Measurements from ENCODE around the gene CENPN.

Gene CENPN

DNA sequence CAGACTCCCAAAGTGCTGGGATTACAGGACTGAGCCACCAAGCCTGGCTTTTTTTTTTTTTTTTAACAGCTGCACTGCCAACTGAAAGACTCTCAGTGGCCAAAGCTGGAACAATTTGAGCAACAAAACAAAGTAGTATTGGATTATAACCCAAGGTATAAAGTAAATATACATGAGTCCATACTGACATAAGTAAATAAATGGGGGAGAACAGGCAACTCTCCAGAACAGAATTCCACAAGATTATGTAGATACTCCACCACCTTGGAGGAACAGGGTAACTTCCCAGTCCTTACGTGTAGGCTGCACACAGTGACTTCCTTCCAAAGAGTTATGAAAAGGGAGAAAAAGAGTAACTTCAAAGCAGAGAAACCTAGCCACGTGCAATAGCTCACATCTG, 16.0 kb upstream of the CENPN start:
- H3K4me1 ChIP-seq, result peaks cover 10% of the 10 kb centered on the region; the same call in 1 of the 2 replicates
- no peak for TF ChIP-seq Cebpa-rat (IDR thresholded peaks at IDR 0.05)
- H3K36me3 ChIP-seq, result peaks cover 25% of the 10 kb centered on the region
- no peaks in the 10 kb centered on the region for H3K27me3 ChIP-seq
- no peaks in the 10 kb centered on the region for H3K9me3 ChIP-seq
- H3K27ac ChIP-seq, result no peak overlapping the region
- H3K9ac ChIP-seq, result no peak overlapping the region
- peaks cover 14% of the 10 kb centered on the region; the same call in 1 of the 2 replicates for H4K20me1 ChIP-seq
- no peak overlapping the region for H3K4me2 ChIP-seq
- H3K4me3 ChIP-seq, result no peak overlapping the region

DNA sequence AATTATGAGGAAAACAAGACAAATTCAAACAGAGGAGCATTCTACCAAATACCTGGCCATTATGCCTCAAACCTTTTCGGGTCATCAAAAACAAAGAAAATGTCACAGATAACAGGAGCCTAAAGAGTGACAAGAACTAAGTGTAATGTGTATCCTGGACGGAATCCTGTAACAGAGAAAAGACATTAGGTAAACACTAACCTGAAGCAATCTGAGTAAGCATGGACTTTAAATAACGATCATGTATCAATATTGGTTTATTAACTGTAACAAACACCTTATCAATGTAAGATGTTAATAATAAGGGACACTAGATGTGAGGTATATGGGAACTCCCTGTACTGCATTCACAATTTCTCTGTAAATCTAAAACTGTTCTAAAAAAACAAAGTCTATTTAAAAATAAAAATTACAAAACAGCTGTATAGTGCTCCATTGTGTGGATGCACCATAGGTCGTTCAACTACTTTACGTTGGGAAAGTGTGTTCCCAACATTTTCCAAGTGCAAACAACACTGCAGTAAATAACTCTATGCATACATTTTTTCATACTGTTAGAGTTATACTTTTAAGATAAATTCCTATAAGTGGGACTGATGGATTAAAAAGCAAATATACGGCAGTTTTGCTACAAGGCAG, 15.1 kb upstream of the CENPN start:
- H3K36me3 ChIP-seq, result peaks cover 25% of the 10 kb centered on the region
- peaks cover 12% of the 10 kb centered on the region; the same call in 1 of the 2 replicates for H4K20me1 ChIP-seq
- H3K4me1 ChIP-seq, result peaks cover 2% of the 10 kb centered on the region; the same call in 1 of the 2 replicates
- no peak overlapping the region for H3K4me2 ChIP-seq
- H3K27ac ChIP-seq, result no peak overlapping the region
- H3K9me3 ChIP-seq, result no peaks in the 10 kb centered on the region
- no peaks in the 10 kb centered on the region for H3K27me3 ChIP-seq
- TF ChIP-seq Cebpa-rat (IDR thresholded peaks at IDR 0.05), result no peak
- H3K4me3 ChIP-seq, result no peak overlapping the region
- no peak overlapping the region for H3K9ac ChIP-seq

DNA sequence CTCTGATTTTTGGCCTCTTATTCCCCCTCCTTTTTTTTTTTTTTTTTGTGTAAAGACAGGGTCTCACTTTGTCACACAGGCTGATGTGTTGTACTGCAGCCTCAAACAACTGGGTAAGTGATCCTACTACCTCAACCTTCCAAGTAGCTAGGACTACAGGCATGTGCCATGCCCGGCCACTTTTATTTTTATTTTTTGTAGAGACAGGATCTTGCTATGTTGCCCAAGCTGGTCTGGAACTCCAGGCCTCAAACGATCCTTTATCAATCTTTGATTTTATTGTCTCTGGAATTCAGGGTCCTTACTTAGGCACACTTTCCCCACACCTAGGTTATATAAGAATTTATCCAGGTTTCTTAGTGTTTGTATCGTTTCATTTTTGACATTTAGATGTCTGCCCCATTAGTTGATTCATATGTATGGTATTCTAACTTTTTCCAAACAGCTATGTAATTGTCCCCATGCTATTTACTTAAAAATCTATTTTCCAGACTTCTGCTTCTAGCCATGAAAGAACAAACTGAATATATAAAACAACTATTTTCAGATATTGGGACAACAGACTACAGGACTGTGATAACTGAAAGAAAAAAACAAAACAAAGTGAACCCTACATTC, 14.2 kb upstream of the CENPN start:
- Histone ChIP-seq H4K20me1 (peaks cover 7% of the 10 kb centered on the region; the same call in 1 of the 2 replicates), H3K4me2 (no peak overlapping the region), H3K4me3 (no peak overlapping the region)

GRCh38 chr16:80993307-80993706, 13.7 kb upstream of the CENPN start:
- Histone ChIP-seq H3K4me2 (no peak overlapping the region), H3K4me3 (no peak overlapping the region), H3K4me1 (peaks cover 13% of the 10 kb centered on the region), H4K20me1 (peaks cover 6% of the 10 kb centered on the region; the same call in 1 of the 2 replicates), H3K27me3 (no peaks in the 10 kb centered on the region), H3K9ac (no peak overlapping the region), H3K36me3 (peaks cover 25% of the 10 kb centered on the region), H3K9me3 (no peaks in the 10 kb centered on the region), H3K27ac (no peak overlapping the region)
- TF ChIP-seq Cebpa-rat (IDR thresholded peaks at IDR 0.05), result no peak

More for the DNA sequence above, 14.2 kb upstream of the CENPN start:
- Histone ChIP-seq H3K9me3 (no peaks in the 10 kb centered on the region), H3K4me1 (peaks cover 11% of the 10 kb centered on the region), H3K27me3 (no peaks in the 10 kb centered on the region), H3K9ac (no peak overlapping the region), H3K36me3 (peaks cover 25% of the 10 kb centered on the region), H3K27ac (no peak overlapping the region)
- no peak for TF ChIP-seq Cebpa-rat (IDR thresholded peaks at IDR 0.05)

DNA sequence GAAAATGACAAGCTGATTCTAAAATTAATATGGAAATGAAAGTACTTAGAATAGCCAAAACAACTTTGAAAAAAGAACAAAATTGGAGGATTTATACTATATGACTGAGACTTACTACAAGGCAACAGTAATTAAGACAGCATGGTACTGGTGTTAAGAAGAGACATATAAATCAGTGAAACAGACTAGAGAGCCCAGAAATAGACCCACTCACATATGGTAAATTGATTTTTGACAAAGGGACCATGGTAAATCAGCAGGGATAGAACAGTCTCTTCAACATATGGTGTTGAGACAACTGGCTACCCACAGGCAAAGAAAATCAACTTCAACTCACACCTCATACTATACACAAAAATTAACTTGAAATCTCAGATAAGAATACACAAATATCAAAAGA, 13.2 kb upstream of the CENPN start:
- Histone ChIP-seq H3K9me3 (no peaks in the 10 kb centered on the region), H3K36me3 (peaks cover 25% of the 10 kb centered on the region), H3K27ac (no peak overlapping the region), H3K9ac (no peak overlapping the region), H4K20me1 (peaks cover 2% of the 10 kb centered on the region; the same call in 1 of the 2 replicates), H3K4me2 (no peak overlapping the region), H3K4me1 (peaks cover 13% of the 10 kb centered on the region), H3K27me3 (no peaks in the 10 kb centered on the region), H3K4me3 (no peak overlapping the region)
- TF ChIP-seq Cebpa-rat (IDR thresholded peaks at IDR 0.05), result no peak

DNA sequence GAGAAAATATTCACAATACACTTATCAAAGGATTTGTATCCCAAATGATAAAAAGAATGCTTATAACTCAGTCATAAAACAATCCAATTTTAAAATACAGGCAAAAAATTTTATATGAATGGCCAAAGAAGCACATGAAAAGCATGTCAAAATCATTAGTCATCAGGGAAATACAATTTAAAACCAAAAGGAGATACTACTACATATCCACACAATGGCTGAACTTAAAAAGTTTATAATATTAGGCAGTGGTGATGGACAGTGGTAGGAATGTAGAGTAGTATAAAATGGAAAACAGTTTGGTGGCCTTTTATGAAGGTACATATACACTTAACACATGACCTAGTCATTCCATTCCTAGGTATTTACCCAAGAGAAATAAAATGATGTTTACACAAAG, 12.6 kb upstream of the CENPN start:
- H3K9ac ChIP-seq, result no peak overlapping the region
- TF ChIP-seq Cebpa-rat (IDR thresholded peaks at IDR 0.05), result no peak
- no peaks in the 10 kb centered on the region for H3K9me3 ChIP-seq
- H3K36me3 ChIP-seq, result peaks cover 25% of the 10 kb centered on the region
- H3K4me1 ChIP-seq, result peaks cover 13% of the 10 kb centered on the region
- H3K4me3 ChIP-seq, result no peak overlapping the region
- no peaks in the 10 kb centered on the region for H3K27me3 ChIP-seq
- H3K27ac ChIP-seq, result no peak overlapping the region
- H4K20me1 ChIP-seq, result no peaks in the 10 kb centered on the region
- H3K4me2 ChIP-seq, result no peak overlapping the region

- no peaks in the 10 kb centered on the region for H4K20me1 ChIP-seq
- H3K4me3 ChIP-seq, result no peak overlapping the region
- H3K4me1 ChIP-seq, result peaks cover 13% of the 10 kb centered on the region
- no peaks in the 10 kb centered on the region for H3K9me3 ChIP-seq
- TF ChIP-seq Cebpa-rat (IDR thresholded peaks at IDR 0.05), result no peak
- peak overlapping the region; percentile 45; the same call in 1 of the 2 replicates for H3K4me2 ChIP-seq
- no peak overlapping the region for H3K27ac ChIP-seq
- H3K27me3 ChIP-seq, result no peaks in the 10 kb centered on the region
- H3K36me3 ChIP-seq, result peaks cover 23% of the 10 kb centered on the region
- H3K9ac ChIP-seq, result no peak overlapping the region
These were observed 10.3 kb upstream of the CENPN start for GRCh38 chr16:80996688-80997138.

GRCh38 chr16:80997139-80997798, 9.7 kb upstream of the CENPN start:
- TF ChIP-seq Cebpa-rat (IDR thresholded peaks at IDR 0.05), result no peak
- H3K4me1 ChIP-seq, result peaks cover 13% of the 10 kb centered on the region
- peaks cover 22% of the 10 kb centered on the region for H3K36me3 ChIP-seq
- H3K9me3 ChIP-seq, result no peaks in the 10 kb centered on the region
- H3K27me3 ChIP-seq, result no peaks in the 10 kb centered on the region
- no peak overlapping the region for H3K27ac ChIP-seq
- peak overlapping the region; percentile 45 for H3K4me2 ChIP-seq
- H3K4me3 ChIP-seq, result peak overlapping the region; percentile 7; the same call in 1 of the 2 replicates
- no peaks in the 10 kb centered on the region for H4K20me1 ChIP-seq
- peak overlapping the region; percentile 16; the same call in 1 of the 2 replicates for H3K9ac ChIP-seq

DNA sequence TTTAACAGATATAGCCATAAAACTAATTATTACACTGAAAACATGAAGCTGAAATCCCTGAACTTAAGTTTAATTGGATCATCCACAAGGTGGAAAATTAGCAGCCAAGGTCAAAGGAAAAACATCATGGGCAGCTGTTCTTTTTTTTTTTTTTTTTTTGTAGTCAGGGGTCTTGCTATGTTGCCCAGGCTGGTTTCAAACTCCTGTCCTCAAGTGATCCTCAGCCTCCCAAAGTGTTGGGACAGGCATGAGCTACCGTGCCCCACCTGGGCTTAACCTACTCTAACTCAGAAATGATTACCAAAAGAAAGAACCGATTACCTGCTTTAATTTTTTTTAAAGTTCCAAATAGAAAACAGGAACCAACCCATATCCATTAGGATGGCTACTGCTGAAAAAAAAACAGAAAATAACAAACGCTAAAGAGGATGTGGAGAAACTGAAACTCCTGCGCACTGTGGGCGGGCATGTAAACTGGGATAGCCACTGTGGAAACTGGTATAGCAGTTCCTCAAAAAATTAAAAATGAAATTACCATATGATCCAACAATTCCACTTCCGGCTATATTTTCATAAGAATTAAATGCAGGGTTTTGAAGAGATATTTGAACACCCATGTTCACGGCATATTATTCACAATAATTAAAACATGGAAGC, 8.9 kb upstream of the CENPN start:
- Histone ChIP-seq H3K9me3 (no peaks in the 10 kb centered on the region), H3K4me3 (no peak overlapping the region), H3K4me1 (peaks cover 13% of the 10 kb centered on the region), H3K36me3 (peaks cover 22% of the 10 kb centered on the region), H4K20me1 (no peaks in the 10 kb centered on the region), H3K9ac (no peak overlapping the region), H3K27me3 (no peaks in the 10 kb centered on the region), H3K27ac (no peak overlapping the region), H3K4me2 (peak overlapping the region; percentile 45)
- no peak for TF ChIP-seq Cebpa-rat (IDR thresholded peaks at IDR 0.05)
